ENCODE data around the gene SOX3.

DNA sequence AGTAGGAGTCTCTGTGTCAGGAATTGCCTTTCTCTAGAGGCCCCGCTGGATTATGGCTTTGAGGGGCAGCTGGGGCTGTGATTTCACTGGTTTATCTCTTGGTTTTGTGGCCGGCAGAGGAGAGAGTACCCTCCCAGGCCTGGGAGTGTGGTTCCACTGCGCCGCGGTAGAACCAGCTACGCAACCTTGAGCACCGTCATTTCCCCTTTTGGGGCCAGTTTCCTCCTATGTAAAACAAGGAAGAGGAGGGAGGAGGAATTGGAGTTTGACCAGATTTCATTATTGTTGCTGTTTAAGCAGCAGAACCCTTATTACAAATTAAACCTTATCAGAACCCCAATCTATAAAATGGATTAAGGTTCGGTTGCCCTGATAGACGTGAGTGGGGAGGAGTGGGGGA, 4.4 kb downstream of the SOX3 start:
- TF ChIP-seq CTCF (IDR thresholded peaks at IDR 0.05; ENCODE audit: low read depth, low read length): no peak
- no peak for TF ChIP-seq EZH2phosphoT487 (IDR thresholded peaks at IDR 0.05; ENCODE audit: low read depth)
